ENCODE data around the gene FBXO8.

The FBXO8 gene

DNA sequence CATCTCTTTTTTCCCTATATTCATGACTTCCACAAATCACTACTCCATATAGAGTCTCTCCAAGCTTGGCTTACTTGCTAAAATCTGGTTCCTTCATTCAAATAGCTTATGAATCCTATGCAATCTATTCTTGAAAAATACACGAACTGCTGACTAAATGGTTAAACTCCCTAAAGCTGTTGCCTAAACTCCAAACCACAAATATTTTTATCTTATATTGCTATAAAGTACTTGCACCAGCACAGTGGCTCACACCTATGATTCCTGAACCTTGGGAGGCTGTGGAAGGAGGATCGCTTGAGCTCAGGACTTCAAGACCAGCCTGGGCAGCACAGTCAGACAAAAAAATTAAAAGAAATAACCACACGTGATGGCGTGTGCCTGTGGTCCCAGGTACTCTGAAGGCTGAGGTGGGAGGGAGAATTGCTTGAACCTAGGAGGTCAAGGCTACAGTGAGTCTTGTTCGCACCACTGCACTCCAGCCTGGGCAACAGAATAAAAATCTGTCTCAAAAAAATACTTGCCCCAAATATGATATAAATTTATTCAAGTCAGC, 2.2 kb downstream of the FBXO8 start:
- no peak overlapping the region for H3K4me3 ChIP-seq (ENCODE audit: low read depth, low read length)
- DNase-seq (ENCODE audit: low read depth), result no peak
- TF ChIP-seq, protein P1, sequence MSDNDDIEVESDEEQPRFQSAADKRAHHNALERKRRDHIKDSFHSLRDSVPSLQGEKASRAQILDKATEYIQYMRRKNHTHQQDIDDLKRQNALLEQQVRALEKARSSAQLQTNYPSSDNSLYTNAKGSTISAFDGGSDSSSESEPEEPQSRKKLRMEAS (IDR thresholded peaks at IDR 0.05; ENCODE audit: low read depth, low read length), result no peak
- TF ChIP-seq POLR2A (IDR thresholded peaks at IDR 0.05; ENCODE audit: extremely low read depth, insufficient read length), result no peak
- TF ChIP-seq, protein P2, sequence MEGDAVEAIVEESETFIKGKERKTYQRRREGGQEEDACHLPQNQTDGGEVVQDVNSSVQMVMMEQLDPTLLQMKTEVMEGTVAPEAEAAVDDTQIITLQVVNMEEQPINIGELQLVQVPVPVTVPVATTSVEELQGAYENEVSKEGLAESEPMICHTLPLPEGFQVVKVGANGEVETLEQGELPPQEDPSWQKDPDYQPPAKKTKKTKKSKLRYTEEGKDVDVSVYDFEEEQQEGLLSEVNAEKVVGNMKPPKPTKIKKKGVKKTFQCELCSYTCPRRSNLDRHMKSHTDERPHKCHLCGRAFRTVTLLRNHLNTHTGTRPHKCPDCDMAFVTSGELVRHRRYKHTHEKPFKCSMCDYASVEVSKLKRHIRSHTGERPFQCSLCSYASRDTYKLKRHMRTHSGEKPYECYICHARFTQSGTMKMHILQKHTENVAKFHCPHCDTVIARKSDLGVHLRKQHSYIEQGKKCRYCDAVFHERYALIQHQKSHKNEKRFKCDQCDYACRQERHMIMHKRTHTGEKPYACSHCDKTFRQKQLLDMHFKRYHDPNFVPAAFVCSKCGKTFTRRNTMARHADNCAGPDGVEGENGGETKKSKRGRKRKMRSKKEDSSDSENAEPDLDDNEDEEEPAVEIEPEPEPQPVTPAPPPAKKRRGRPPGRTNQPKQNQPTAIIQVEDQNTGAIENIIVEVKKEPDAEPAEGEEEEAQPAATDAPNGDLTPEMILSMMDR (IDR thresholded peaks at IDR 0.05; ENCODE audit: low read depth, low read length), result no peak
- no peak for TF ChIP-seq MYC (IDR thresholded peaks at IDR 0.05; ENCODE audit: low read depth, low read length)

DNA sequence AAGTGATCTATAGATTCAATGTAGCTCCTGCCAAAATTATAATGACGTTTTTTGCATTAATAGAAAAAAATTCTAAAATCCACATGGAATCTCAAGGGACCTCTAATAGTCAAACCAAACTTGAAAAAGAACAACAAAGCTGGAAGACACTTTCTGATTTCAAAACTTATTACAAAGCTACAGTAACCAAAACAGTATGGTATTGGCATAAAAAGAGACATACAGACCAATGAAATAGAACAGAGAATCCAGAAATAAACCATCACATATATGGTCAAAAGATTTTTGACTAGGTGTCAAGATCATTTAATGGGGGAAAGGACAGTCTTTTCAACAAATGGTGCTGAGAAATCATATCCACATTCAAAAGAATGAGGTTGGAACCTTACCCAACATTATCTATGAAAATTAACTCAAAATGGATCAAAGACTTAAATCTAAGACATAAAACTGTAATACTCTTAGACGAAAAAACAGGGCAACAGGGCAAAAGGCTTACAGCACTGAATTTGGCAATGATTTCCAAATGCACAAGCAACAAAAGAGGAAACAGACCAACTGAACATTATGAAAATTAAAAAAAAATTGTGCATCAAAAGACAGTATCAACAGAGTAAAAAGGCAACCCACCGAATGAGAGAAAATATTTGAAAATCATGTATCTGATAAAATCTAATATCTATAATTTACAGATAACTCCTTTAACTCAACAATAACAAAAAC, 3.9 kb downstream of the FBXO8 start:
- no peak for DNase-seq (ENCODE audit: low read depth)
- TF ChIP-seq MYC (IDR thresholded peaks at IDR 0.05; ENCODE audit: low read depth, low read length), result no peak
- TF ChIP-seq, protein P1 (IDR thresholded peaks at IDR 0.05; ENCODE audit: low read depth, low read length), result no peak
- TF ChIP-seq POLR2A (IDR thresholded peaks at IDR 0.05; ENCODE audit: extremely low read depth, insufficient read length), result no peak
- TF ChIP-seq, protein P2 (IDR thresholded peaks at IDR 0.05; ENCODE audit: low read depth, low read length), result no peak
- H3K4me3 ChIP-seq (ENCODE audit: low read depth, low read length), result no peak overlapping the region

DNA sequence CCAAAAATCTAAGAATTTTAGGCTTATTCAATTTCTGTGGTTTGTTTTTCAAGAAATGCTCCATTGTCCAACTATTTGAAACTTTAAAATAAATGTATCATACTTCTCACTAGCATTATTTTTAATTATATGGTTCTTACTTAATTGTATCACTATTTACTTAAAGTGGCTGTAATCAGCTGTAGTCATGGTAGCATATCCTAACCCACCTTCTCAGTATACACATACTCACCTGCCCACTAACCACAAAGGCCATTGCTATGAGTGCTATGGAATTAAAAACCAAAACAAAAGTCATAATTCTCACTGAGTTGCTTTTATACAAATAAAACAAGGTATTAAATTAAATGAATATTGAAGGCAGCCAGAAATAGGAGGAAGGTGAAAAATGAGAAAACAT, 5.0 kb downstream of the FBXO8 start:
- no peak for DNase-seq (ENCODE audit: low read depth)
- no peak overlapping the region for H3K4me3 ChIP-seq (ENCODE audit: low read depth, low read length)
- TF ChIP-seq MYC (IDR thresholded peaks at IDR 0.05; ENCODE audit: low read depth, low read length) (no peak), POLR2A (IDR thresholded peaks at IDR 0.05; ENCODE audit: extremely low read depth, insufficient read length) (no peak)
- TF ChIP-seq, protein P2 (IDR thresholded peaks at IDR 0.05; ENCODE audit: low read depth, low read length), result no peak
- TF ChIP-seq, protein P1 (IDR thresholded peaks at IDR 0.05; ENCODE audit: low read depth, low read length), result no peak

DNA sequence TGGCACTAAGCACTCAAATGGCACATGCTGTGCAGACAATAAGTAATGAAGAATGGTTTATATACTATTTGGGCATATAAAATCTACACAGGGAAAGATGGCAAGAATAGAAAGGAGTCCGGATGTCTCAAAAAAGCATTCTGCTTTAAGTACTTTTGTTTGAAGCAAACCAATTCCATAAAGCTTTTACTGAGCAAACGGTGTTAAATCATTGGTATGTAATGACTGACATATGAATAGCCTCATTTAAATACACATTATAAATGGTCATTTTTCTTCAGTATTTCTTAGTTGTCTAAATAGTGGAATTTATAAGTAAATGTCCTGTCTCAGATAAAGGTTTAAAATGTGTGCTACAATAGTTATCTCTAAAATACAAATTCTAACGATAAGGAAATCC, 6.0 kb downstream of the FBXO8 start:
- TF ChIP-seq POLR2A (IDR thresholded peaks at IDR 0.05; ENCODE audit: extremely low read depth, insufficient read length), result no peak
- TF ChIP-seq, protein P1 (IDR thresholded peaks at IDR 0.05; ENCODE audit: low read depth, low read length), result no peak
- TF ChIP-seq MYC (IDR thresholded peaks at IDR 0.05; ENCODE audit: low read depth, low read length), result no peak
- TF ChIP-seq, protein P2 (IDR thresholded peaks at IDR 0.05; ENCODE audit: low read depth, low read length), result no peak
- H3K4me3 ChIP-seq (ENCODE audit: low read depth, low read length), result no peak overlapping the region
- DNase-seq (ENCODE audit: low read depth), result no peak

DNA sequence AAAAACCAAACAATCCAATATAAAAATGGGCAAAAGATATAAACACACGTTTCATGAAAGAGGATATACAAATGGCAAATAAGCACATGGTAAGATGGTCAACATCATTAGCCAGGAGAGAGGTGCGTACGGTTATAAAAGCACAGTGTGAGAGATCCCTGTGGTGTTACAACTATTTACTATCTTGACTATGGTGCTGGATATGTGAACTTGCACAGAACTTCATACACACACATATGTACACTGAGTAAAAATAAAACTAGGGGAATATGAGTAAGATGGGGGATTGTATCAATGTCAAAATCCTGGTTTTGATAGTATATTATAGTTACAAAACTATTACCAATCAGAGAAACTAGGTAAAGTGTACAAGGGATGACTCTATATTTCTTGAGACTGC, 8.4 kb downstream of the FBXO8 start:
- TF ChIP-seq, protein P2 (IDR thresholded peaks at IDR 0.05; ENCODE audit: low read depth, low read length), result no peak
- TF ChIP-seq MYC (IDR thresholded peaks at IDR 0.05; ENCODE audit: low read depth, low read length) (no peak), POLR2A (IDR thresholded peaks at IDR 0.05; ENCODE audit: extremely low read depth, insufficient read length) (no peak)
- H3K4me3 ChIP-seq (ENCODE audit: low read depth, low read length), result no peak overlapping the region
- DNase-seq (ENCODE audit: low read depth), result no peak

Data from NB4 (cell line).